ENCODE results near the gene WDR20.
"Not testable (repeated sequence)": the region's sequence is repeated elsewhere in the genome, so short reads cannot be mapped to it uniquely, and the experiment has no call there.

WDR20 gene

DNA sequence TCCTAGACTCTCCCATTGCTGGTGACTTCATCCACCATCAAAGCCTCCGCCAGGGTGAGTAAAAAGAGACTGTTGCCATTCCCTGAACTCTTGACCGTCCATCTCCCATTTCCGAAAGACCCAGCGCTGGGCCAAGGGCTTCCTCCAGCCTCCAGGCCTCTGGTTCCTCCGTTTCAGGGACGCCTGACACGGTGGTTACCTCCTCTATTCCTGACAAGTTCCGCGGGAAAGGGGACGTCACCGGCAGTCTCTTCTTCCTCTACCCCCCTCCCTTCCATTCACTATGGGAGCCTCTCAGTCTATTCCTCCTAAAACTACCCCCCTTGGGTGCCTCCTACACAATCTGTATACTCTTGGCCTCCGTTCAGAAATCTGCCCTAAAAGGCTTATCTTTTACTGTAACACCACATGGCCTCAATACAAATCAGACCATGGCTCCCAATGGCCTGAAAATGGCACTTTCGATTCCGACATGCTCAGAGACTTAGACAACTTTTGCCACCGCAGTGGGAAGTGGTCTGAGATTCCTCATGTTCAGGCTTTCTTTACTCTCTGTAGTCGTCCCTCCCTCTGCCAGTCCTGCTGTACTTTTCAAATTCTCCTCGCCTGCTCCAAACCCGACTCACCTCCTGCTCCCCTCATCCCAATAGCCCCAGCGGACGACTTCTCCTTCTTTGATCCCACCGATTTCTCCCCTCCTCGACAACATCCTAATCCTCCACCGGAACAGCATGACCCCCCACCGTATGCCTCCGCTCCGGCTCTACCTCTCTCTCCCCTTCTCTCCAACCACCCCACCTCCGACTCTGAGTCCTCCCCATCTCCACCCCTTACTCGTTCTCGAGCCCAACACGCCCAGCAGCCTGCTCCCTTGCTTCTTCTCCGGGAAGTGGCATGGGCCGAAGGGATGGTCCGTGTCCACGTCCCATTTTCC, 94.9 kb downstream of the WDR20 start:
- Mint-ChIP-seq H3K4me3 (no peak overlapping the region), H3K4me1 (ENCODE audit: low read depth) (no peaks in the 10 kb centered on the region), H3K27me3 (no peaks in the 10 kb centered on the region), H3K27ac (no peak overlapping the region), H3K36me3 (no peaks in the 10 kb centered on the region), H3K9me3 (ENCODE audit: low read depth) (no peaks in the 10 kb centered on the region)

DNA sequence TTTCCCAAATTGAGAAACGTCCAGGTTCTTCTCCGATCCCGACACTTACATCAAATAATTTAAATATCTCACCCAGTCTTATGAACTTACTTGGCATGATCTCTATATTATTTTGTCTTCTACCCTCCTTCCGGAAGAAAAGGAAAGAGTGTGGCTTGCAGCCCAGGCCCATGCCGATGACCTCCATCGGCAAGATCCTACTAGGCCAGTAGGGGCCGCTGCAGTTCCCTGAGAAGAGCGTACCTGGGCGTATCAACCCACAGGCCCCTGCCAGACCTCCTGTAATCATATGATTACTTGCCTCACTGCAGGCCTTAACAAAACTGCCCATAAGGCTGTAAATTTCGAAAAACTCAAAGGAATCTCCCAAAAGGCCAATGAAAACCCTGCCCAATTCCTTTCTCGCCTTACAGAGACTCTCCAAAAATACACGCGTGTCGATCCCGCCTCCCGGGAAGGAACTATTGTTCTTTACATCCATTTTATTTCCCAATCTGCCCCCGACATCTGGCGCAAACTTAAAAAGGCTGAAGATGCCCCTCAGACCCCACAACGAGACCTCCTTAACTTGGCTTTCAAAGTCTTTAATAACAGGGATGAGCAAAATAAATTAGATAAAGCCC, 95.7 kb downstream of the WDR20 start:
- H3K4me3 Mint-ChIP-seq: no peak overlapping the region
- no peaks in the 10 kb centered on the region for H3K4me1 Mint-ChIP-seq (ENCODE audit: low read depth)
- H3K36me3 Mint-ChIP-seq: no peaks in the 10 kb centered on the region
- no peak overlapping the region for H3K27ac Mint-ChIP-seq
- H3K9me3 Mint-ChIP-seq (ENCODE audit: low read depth): no peaks in the 10 kb centered on the region
- H3K27me3 Mint-ChIP-seq: no peaks in the 10 kb centered on the region

DNA sequence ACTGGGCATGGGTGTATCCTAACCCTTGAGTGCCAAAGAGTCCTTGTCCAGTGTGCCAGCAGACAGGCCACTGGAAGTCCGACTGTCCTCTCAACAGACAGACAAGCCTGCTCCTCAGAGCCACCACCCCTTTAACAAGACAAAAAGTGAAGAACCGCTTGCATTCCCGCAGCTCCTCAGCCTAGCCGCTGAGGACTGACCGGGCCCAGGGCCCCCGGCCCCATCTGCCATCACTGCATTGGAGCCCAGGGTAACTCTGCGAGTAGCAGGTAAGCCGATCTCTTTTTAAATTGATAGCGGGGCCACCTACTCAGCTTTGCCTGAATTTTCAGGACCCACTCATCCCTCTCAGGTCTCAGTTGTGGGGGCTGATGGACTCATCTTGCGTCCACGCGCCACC, 96.3 kb downstream of the WDR20 start:
- peaks cover 2% of the 10 kb centered on the region for H3K27me3 Mint-ChIP-seq
- no peaks in the 10 kb centered on the region for H3K36me3 Mint-ChIP-seq
- no peaks in the 10 kb centered on the region for H3K4me1 Mint-ChIP-seq (ENCODE audit: low read depth)
- no peak overlapping the region for H3K4me3 Mint-ChIP-seq
- no peak overlapping the region for H3K27ac Mint-ChIP-seq
- H3K9me3 Mint-ChIP-seq (ENCODE audit: low read depth): no peaks in the 10 kb centered on the region

DNA sequence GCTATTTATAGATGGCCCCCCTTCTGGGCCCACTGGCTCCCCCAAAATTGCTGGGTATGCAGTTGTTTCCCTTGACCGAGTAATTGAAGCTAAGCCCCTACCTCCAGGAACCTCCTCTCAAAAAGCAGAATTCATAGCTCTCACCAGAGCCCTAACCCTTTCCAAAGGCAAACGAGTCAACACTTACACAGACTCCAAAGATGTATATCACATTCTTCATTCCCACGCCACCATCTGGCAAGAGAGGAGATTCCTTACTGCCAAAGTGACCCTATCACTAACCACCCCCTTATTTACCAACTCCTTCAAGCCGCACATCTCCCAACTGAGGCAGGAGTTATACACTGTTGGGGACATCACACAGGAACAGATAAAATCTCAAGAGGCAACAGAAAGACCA, 98.4 kb downstream of the WDR20 start:
- H3K27me3 Mint-ChIP-seq: peaks cover 2% of the 10 kb centered on the region
- no peak overlapping the region for H3K4me3 Mint-ChIP-seq
- no peaks in the 10 kb centered on the region for H3K9me3 Mint-ChIP-seq (ENCODE audit: low read depth)
- no peak overlapping the region for H3K27ac Mint-ChIP-seq
- no peaks in the 10 kb centered on the region for H3K36me3 Mint-ChIP-seq
- H3K4me1 Mint-ChIP-seq (ENCODE audit: low read depth): no peaks in the 10 kb centered on the region

GRCh38 chr14:102238766-102239165, 99.1 kb downstream of the WDR20 start:
- H3K27me3 Mint-ChIP-seq: peaks cover 2% of the 10 kb centered on the region
- H3K4me3 Mint-ChIP-seq: no peak overlapping the region
- no peaks in the 10 kb centered on the region for H3K36me3 Mint-ChIP-seq
- H3K27ac Mint-ChIP-seq: no peak overlapping the region
- no peaks in the 10 kb centered on the region for H3K9me3 Mint-ChIP-seq (ENCODE audit: low read depth)
- H3K4me1 Mint-ChIP-seq (ENCODE audit: low read depth): no peaks in the 10 kb centered on the region

GRCh38 chr14:102239231-102239630, 99.5 kb downstream of the WDR20 start:
- Mint-ChIP-seq H3K9me3 (ENCODE audit: low read depth) (no peaks in the 10 kb centered on the region), H3K4me1 (ENCODE audit: low read depth) (no peaks in the 10 kb centered on the region), H3K4me3 (no peak overlapping the region), H3K27me3 (peaks cover 2% of the 10 kb centered on the region), H3K36me3 (no peaks in the 10 kb centered on the region), H3K27ac (no peak overlapping the region)

DNA sequence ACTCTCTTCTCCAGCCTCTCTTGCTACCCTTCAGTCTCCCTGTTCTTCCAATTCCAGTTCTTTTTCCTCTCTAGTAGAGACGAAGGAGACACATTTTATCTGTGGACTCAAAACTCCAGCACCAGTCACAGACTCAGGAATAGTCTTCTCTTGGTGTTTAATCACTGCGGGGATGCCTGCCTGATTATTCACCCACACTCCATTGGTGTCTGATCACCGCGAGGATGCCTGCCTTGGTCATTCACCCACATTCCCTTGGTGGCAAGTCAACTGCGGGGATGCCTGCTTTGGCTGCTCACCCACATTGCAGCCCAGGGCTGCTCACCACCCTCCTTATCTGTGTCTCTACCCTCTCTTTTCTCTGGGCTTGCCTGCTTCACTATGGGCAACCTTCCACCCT, 100.8 kb downstream of the WDR20 start:
- not testable (repeated sequence) for H3K27me3 Mint-ChIP-seq; H3K27ac Mint-ChIP-seq; H3K36me3 Mint-ChIP-seq; H3K4me1 Mint-ChIP-seq (ENCODE audit: low read depth); H3K4me3 Mint-ChIP-seq; H3K9me3 Mint-ChIP-seq (ENCODE audit: low read depth)

DNA sequence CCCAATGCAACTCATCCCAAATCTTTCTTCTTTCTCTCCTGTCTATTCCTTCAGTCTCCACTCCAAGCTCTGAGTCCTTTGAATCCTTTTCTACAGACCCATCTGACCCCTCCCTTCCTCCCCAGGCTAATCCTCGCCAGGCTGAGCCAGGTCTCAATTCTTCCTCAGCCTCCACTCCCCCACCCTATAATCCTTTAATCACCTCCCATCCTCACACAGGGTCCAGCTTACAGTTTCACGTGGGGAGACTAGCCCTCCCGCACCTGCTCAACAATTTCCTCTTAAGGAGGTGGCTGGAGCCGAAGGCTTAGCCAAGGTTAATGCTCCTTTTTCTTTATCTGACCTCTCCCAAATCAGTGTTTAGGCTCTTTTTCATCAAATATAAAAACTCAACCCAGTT, 101.5 kb downstream of the WDR20 start:
- H3K4me1 Mint-ChIP-seq (ENCODE audit: low read depth): no peaks in the 10 kb centered on the region
- H3K27me3 Mint-ChIP-seq: peaks cover 2% of the 10 kb centered on the region
- no peak overlapping the region for H3K4me3 Mint-ChIP-seq
- H3K36me3 Mint-ChIP-seq: no peaks in the 10 kb centered on the region
- H3K9me3 Mint-ChIP-seq (ENCODE audit: low read depth): no peaks in the 10 kb centered on the region
- H3K27ac Mint-ChIP-seq: no peak overlapping the region

- H3K36me3 Mint-ChIP-seq; H3K27me3 Mint-ChIP-seq; H3K4me1 Mint-ChIP-seq (ENCODE audit: low read depth); H3K27ac Mint-ChIP-seq; H3K4me3 Mint-ChIP-seq; H3K9me3 Mint-ChIP-seq (ENCODE audit: low read depth): not testable (repeated sequence)
Observed at GRCh38 chr14:102243795-102244194, 104.1 kb downstream of the WDR20 start.

DNA sequence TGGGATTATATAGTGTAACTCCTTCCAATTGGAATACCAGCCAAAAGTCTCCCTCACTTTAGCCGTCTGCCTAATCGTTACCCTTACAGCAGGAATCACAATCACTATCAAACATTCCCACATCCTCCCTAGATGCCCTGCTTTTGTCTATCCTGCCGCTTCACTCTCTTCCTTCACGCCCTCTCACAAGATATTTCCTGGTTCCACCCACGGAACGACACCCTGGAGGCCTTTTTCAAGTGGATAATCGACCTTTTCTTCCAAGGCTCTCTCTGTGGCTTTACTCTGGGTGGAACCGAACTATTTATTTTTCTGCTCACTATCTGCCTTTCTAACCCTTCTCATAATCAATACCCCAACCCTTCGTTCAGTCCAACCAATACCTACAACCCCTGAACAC, 106.4 kb downstream of the WDR20 start:
- no peak overlapping the region for H3K27ac Mint-ChIP-seq
- H3K36me3 Mint-ChIP-seq: no peaks in the 10 kb centered on the region
- no peaks in the 10 kb centered on the region for H3K27me3 Mint-ChIP-seq
- H3K9me3 Mint-ChIP-seq (ENCODE audit: low read depth): no peaks in the 10 kb centered on the region
- no peak overlapping the region for H3K4me3 Mint-ChIP-seq
- H3K4me1 Mint-ChIP-seq (ENCODE audit: low read depth): no peaks in the 10 kb centered on the region

GRCh38 chr14:102248121-102248520, 108.4 kb downstream of the WDR20 start:
- H3K4me3 Mint-ChIP-seq: no peak overlapping the region
- H3K27me3 Mint-ChIP-seq: no peaks in the 10 kb centered on the region
- no peaks in the 10 kb centered on the region for H3K9me3 Mint-ChIP-seq (ENCODE audit: low read depth)
- no peaks in the 10 kb centered on the region for H3K36me3 Mint-ChIP-seq
- H3K27ac Mint-ChIP-seq: no peak overlapping the region
- no peaks in the 10 kb centered on the region for H3K4me1 Mint-ChIP-seq (ENCODE audit: low read depth)

DNA sequence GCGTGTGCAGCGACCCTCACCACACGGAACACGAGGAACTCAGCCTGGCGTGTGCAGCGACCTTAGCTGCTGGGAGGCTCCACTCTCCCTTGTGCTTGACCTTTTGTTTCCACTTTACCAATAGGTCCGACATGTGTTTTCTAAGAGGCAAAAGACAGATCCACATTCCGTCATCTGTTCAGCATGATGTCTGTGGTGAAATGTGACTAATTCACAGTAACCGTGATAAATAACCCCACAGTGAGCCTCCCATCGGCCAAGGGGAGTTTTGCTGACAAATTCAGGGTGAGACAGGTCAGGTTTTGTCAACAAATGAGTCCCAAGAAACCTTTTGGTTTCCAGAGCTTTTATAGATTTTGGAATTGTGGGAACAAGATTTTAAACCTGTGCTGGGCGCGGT, 109.3 kb downstream of the WDR20 start:
- H3K27ac Mint-ChIP-seq: no peak overlapping the region
- H3K4me1 Mint-ChIP-seq (ENCODE audit: low read depth): no peaks in the 10 kb centered on the region
- no peaks in the 10 kb centered on the region for H3K36me3 Mint-ChIP-seq
- no peaks in the 10 kb centered on the region for H3K27me3 Mint-ChIP-seq
- H3K9me3 Mint-ChIP-seq (ENCODE audit: low read depth): no peaks in the 10 kb centered on the region
- no peak overlapping the region for H3K4me3 Mint-ChIP-seq

DNA sequence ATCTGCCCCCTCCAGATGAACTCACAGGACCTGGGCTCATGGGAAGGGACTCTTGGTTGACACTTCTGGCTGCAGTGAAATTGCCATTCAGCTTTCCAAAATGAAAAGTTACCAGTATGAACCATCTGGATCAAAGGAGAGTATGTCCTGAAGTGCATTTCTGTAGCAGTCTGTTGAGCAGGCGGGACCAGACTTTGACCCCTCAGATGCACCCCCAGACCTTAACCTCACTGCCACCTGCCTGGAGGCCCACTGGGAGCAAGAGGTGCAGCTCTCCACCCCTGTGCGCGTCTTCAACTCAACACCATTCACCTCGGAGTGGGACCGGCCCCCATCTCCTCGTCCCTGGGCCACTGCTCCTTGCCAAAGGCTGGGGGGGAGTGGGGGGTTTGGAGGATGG, 110.3 kb downstream of the WDR20 start:
- no peaks in the 10 kb centered on the region for H3K4me1 Mint-ChIP-seq (ENCODE audit: low read depth)

DNA sequence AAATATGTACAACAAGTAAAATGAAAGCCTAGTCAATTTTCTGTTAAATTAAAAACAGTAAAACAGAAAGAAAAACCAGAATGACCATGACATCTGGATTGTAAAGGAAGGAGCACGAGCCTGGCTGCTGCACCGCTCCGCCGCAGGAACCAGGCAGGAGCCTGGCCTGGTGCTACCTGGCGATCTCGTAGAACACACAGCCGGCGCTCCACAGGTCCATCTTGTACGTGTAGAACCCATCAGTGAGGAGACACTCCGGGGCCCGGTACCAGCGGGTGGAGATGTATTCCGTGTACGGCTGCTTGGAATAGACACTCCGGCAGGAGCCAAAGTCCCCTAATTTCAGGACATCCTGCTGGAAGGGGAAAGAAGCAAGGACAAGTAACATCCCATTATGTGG, 110.9 kb downstream of the WDR20 start:
- H3K36me3 Mint-ChIP-seq: no peaks in the 10 kb centered on the region
- peaks cover 1% of the 10 kb centered on the region for H3K27me3 Mint-ChIP-seq
- no peak overlapping the region for H3K27ac Mint-ChIP-seq
- no peaks in the 10 kb centered on the region for H3K9me3 Mint-ChIP-seq (ENCODE audit: low read depth)
- no peak overlapping the region for H3K4me3 Mint-ChIP-seq
- no peaks in the 10 kb centered on the region for H3K4me1 Mint-ChIP-seq (ENCODE audit: low read depth)

More for the DNA sequence above, 110.3 kb downstream of the WDR20 start:
- Mint-ChIP-seq H3K36me3 (no peaks in the 10 kb centered on the region), H3K4me3 (no peak overlapping the region), H3K27ac (no peak overlapping the region), H3K9me3 (ENCODE audit: low read depth) (no peaks in the 10 kb centered on the region), H3K27me3 (peaks cover 1% of the 10 kb centered on the region)

DNA sequence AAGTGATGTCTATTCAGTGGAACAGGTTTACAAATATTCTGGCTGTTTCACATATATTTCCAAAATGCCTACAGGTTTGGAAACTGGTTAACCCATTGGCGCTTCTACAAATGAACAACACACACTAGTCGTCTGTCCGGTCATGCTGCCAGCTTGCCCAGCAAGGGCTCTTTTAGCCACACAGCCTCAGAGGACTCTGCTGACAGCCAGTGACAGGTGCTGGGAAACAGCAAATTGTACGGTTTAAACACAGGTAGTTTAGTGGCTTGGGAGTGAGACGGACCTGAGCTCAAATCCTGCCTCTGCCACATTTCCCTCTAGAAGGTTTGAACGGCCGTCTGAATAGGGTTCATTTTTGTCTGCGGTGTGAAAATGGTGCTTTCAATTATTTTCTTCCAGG, 111.5 kb downstream of the WDR20 start:
- H3K9me3 Mint-ChIP-seq (ENCODE audit: low read depth): no peaks in the 10 kb centered on the region
- no peaks in the 10 kb centered on the region for H3K36me3 Mint-ChIP-seq
- no peak overlapping the region for H3K27ac Mint-ChIP-seq
- H3K27me3 Mint-ChIP-seq: peaks cover 1% of the 10 kb centered on the region
- no peaks in the 10 kb centered on the region for H3K4me1 Mint-ChIP-seq (ENCODE audit: low read depth)
- no peak overlapping the region for H3K4me3 Mint-ChIP-seq

Measured in activated naive CD8-positive, alpha-beta T cell (primary cell).